HEK293 (cell line): ENCODE measurements around the gene BRD3.
A peak's percentile ranks its signal among the peaks of the same experiment; 100 is the strongest.

Source experiments
- CTCF ChIA-PET: fragments of 350-600 bp; formaldehyde crosslinking; extraction: SDS; loops from one replicate; lab custom pipeline; 2021; ENCODE audit warnings: antibody characterized with exemption; lab: Yijun Ruan, JAX
- POLR2A ChIA-PET: fragments of 300-600 bp; formaldehyde crosslinking; extraction: SDS; loops from one replicate; lab custom pipeline; 2020; ENCODE audit warnings: antibody characterized with exemption, inconsistent platforms; lab: Yijun Ruan, JAX
- H3K27ac ChIP-seq: fragments of 200-500 bp; sonication (Bioruptor generic); 2 replicates; pipeline ENCODE4 v1.5.1; 2014; ENCODE audit warnings: low read depth, low read length, control low read depth, inconsistent platforms; ENCODE audit errors: extremely low read depth
- H3K36me3 ChIP-seq, 2 experiments: fragments of 200-500 bp in 1 of 2; sonication (Bioruptor generic) in 1 of 2; 1 replicate in 1 of 2; 2 replicates in 1 of 2; pipeline ENCODE4 v1.5.1; 2014 to 2017; ENCODE audit warnings: inconsistent platforms in 2 of 2, low read length in 2 of 2; ENCODE audit not compliant: control insufficient read depth in 2 of 2, insufficient read depth in 1 of 2
- H3K4me1 ChIP-seq: fragments of 200-500 bp; sonication (Bioruptor generic); 2 replicates; pipeline ENCODE4 v1.5.1; 2014; ENCODE audit warnings: mild to moderate bottlenecking, low read length, inconsistent platforms; ENCODE audit not compliant: control insufficient read depth, insufficient read depth
- H3K4me3 ChIP-seq: 2 replicates; pipeline ENCODE4 v1.5.1; 2011; ENCODE audit warnings: low read depth, mild to moderate bottlenecking, control low read depth, low read length, moderate library complexity
- H3K9me3 ChIP-seq: fragments of 200-500 bp; sonication (Bioruptor generic); 2 replicates; pipeline ENCODE4 v1.5.1; 2014; ENCODE audit warnings: low read depth, low read length, inconsistent platforms; ENCODE audit not compliant: control insufficient read depth, insufficient read depth
- CTCF ChIP-seq: fragments of 450-650 bp; formaldehyde crosslinking; IDR thresholded peaks from 2 replicates; pipeline ENCODE4 v1.5.1; 2016; ENCODE audit warnings: missing biosample characterization, missing genetic modification characterization
- GFI1B ChIP-seq: fragments of 450-650 bp; formaldehyde crosslinking; IDR thresholded peaks from 2 replicates; pipeline ENCODE4 v1.5.1; 2016; ENCODE audit warnings: missing biosample characterization, missing genetic modification characterization
- GLI4 ChIP-seq: fragments of 450-650 bp; formaldehyde crosslinking; IDR thresholded peaks from 2 replicates; pipeline ENCODE4 v1.5.1; 2016; ENCODE audit warnings: missing biosample characterization, missing genetic modification characterization
- GLIS1 ChIP-seq: fragments of 450-650 bp; formaldehyde crosslinking; IDR thresholded peaks from 2 replicates; pipeline ENCODE4 v1.5.1; 2016; ENCODE audit warnings: missing biosample characterization, missing genetic modification characterization
- KLF17 ChIP-seq: fragments of 450-650 bp; formaldehyde crosslinking; IDR thresholded peaks from 2 replicates; pipeline ENCODE4 v1.5.1; 2016; ENCODE audit warnings: missing biosample characterization, missing genetic modification characterization
- KLF7 ChIP-seq: fragments of 450-650 bp; formaldehyde crosslinking; IDR thresholded peaks from 2 replicates; pipeline ENCODE4 v1.5.1; 2016; ENCODE audit warnings: missing biosample characterization, missing genetic modification characterization, borderline replicate concordance
- MEIS1 ChIP-seq: sonication (generic); formaldehyde crosslinking; IDR thresholded peaks from 2 replicates; pipeline ENCODE4 v1.8.1; 2022; ENCODE audit warnings: missing genetic modification reagents, mild to moderate bottlenecking, borderline replicate concordance
- PRDM6 ChIP-seq: fragments of 450-650 bp; formaldehyde crosslinking; IDR thresholded peaks from 2 replicates; pipeline ENCODE4 v1.5.1; 2017; ENCODE audit warnings: missing biosample characterization, missing genetic modification characterization
- ZBTB7A ChIP-seq: fragments of 450-650 bp; formaldehyde crosslinking; IDR thresholded peaks from 2 replicates; pipeline ENCODE4 v1.5.1; 2016; ENCODE audit warnings: low read depth, missing biosample characterization, missing genetic modification characterization
- ZBTB8A ChIP-seq: fragments of 450-650 bp; formaldehyde crosslinking; IDR thresholded peaks from 2 replicates; pipeline ENCODE4 v1.5.1; 2016; ENCODE audit warnings: missing biosample characterization, missing genetic modification characterization
- ZFP69B ChIP-seq: fragments of 450-650 bp; formaldehyde crosslinking; IDR thresholded peaks from 2 replicates; pipeline ENCODE4 v1.5.1; 2016; ENCODE audit warnings: missing biosample characterization, missing genetic modification characterization
- ZIC2 ChIP-seq: fragments of 450-650 bp; formaldehyde crosslinking; IDR thresholded peaks from 2 replicates; pipeline ENCODE4 v1.5.1; 2016; ENCODE audit warnings: missing biosample characterization, missing genetic modification characterization
- ZNF223 ChIP-seq: fragments of 450-650 bp; formaldehyde crosslinking; IDR thresholded peaks from 2 replicates; pipeline ENCODE4 v1.5.1; 2016; ENCODE audit warnings: missing biosample characterization, missing genetic modification characterization
- ZNF248 ChIP-seq: fragments of 450-650 bp; formaldehyde crosslinking; IDR thresholded peaks from 2 replicates; pipeline ENCODE4 v1.5.1; 2017; ENCODE audit warnings: missing biosample characterization, missing genetic modification characterization
- ZNF335 ChIP-seq: fragments of 450-650 bp; formaldehyde crosslinking; conservative IDR thresholded peaks from 2 replicates; pipeline ENCODE4 v1.5.1; 2016; ENCODE audit warnings: missing biosample characterization, missing genetic modification characterization
- ZNF350 ChIP-seq: fragments of 450-650 bp; formaldehyde crosslinking; IDR thresholded peaks from 2 replicates; pipeline ENCODE4 v1.5.0; 2017; ENCODE audit warnings: missing biosample characterization, mild to moderate bottlenecking, missing genetic modification characterization
- ZNF37A ChIP-seq: fragments of 450-650 bp; IDR thresholded peaks from 2 replicates; pipeline ENCODE4 v1.5.1; 2018; ENCODE audit warnings: missing biosample characterization, missing genetic modification characterization
- ZNF423 ChIP-seq: fragments of 450-650 bp; formaldehyde crosslinking; IDR thresholded peaks from 2 replicates; pipeline ENCODE4 v1.5.1; 2016; ENCODE audit warnings: missing biosample characterization, missing genetic modification characterization
- ZNF426 ChIP-seq: fragments of 450-650 bp; formaldehyde crosslinking; IDR thresholded peaks from 2 replicates; pipeline ENCODE4 v1.5.1; 2017; ENCODE audit warnings: missing biosample characterization, missing genetic modification characterization, mild to moderate bottlenecking, inconsistent platforms, moderate library complexity
- ZNF580 ChIP-seq: fragments of 450-650 bp; formaldehyde crosslinking; IDR thresholded peaks from 2 replicates; pipeline ENCODE4 v1.5.1; 2016; ENCODE audit warnings: missing biosample characterization, missing genetic modification characterization
- ZNF670 ChIP-seq: fragments of 450-650 bp; formaldehyde crosslinking; IDR thresholded peaks from 2 replicates; pipeline ENCODE4 v1.5.1; 2016; ENCODE audit warnings: missing biosample characterization, missing genetic modification characterization, low read depth
- ZNF677 ChIP-seq: fragments of 450-650 bp; IDR thresholded peaks from 2 replicates; pipeline ENCODE4 v1.5.0; 2018; ENCODE audit warnings: missing biosample characterization, mild to moderate bottlenecking, missing genetic modification characterization, moderate library complexity
- ZNF707 ChIP-seq: fragments of 450-650 bp; formaldehyde crosslinking; IDR thresholded peaks from 2 replicates; pipeline ENCODE4 v1.5.1; 2016; ENCODE audit warnings: missing biosample characterization, missing genetic modification characterization
- ZSCAN30 ChIP-seq: fragments of 450-650 bp; IDR thresholded peaks from 2 replicates; pipeline ENCODE4 v1.5.1; 2018; ENCODE audit warnings: missing biosample characterization, mild to moderate bottlenecking, missing genetic modification characterization, moderate library complexity
- ZSCAN4 ChIP-seq: fragments of 450-650 bp; formaldehyde crosslinking; IDR thresholded peaks from 2 replicates; pipeline ENCODE4 v1.5.1; 2017; ENCODE audit warnings: missing biosample characterization, missing genetic modification characterization

BRD3 gene

GRCh38 chr9:133995012-133995896 is 72.6 kb downstream of the BRD3 start:
- Histone ChIP-seq H3K27ac (no peak overlapping the region), H3K9me3 (no peaks in the 10 kb centered on the region)
- TF ChIP-seq CTCF (tag by site-specific recombination) (peak; percentile 40; the same call in 1 of the 2 replicates), ZIC2 (tag by site-specific recombination) (peak; percentile 44), ZNF580 (tag by site-specific recombination) (no peak)
- TF ChIP-seq, all 188 proteins: peak for 2
- no peak overlapping the region for H3K4me3 ChIP-seq
- peaks cover 8% of the 10 kb centered on the region; the same call in 1 of the 2 replicates for H3K4me1 ChIP-seq
- ChIA-PET CTCF (interaction anchor here (0.5 to 5.4 kb wide), 55 partner anchors 9 to 841 kb away, joined by 3 to 200 read pairs (median 4); partner anchors contain the start of gene BRD3OS), POLR2A (interaction anchor here (1.1 kb wide), 1 partner anchor 81 kb away, joined by 3 read pairs; no protein-coding TSS in a partner anchor)
- no peaks in the 10 kb centered on the region for H3K36me3 ChIP-seq

GRCh38 chr9:133994353-133995011 is 73.3 kb downstream of the BRD3 start:
- H3K9me3 ChIP-seq = no peaks in the 10 kb centered on the region
- no peaks in the 10 kb centered on the region for H3K36me3 ChIP-seq
- H3K4me3 ChIP-seq = no peak overlapping the region
- CTCF ChIA-PET = interaction anchor here (0.5 to 5.4 kb wide), 74 partner anchors 9 to 949 kb away, joined by 3 to 200 read pairs (median 4); partner anchors contain the start of genes BRD3OS and SARDH
- POLR2A ChIA-PET = interaction anchor here (0.5 to 1.9 kb wide), 5 partner anchors 32 to 212 kb away, joined by 3 to 14 read pairs (median 4); no protein-coding TSS in a partner anchor
- H3K4me1 ChIP-seq = peaks cover 8% of the 10 kb centered on the region; the same call in 1 of the 2 replicates
- H3K27ac ChIP-seq = no peak overlapping the region
- TF ChIP-seq ZNF350 (tag by site-specific recombination) = no peak
- TF ChIP-seq ZFP69B (tag by site-specific recombination) = peak; percentile 50; the same call in 1 of the 2 replicates
- no peak for TF ChIP-seq ZNF426 (tag by site-specific recombination)
- no peak for TF ChIP-seq ZNF707 (tag by site-specific recombination)
- TF ChIP-seq ZSCAN4 (tag by site-specific recombination) = no peak
- TF ChIP-seq GFI1B (tag by site-specific recombination) = no peak
- TF ChIP-seq ZIC2 (tag by site-specific recombination) = peak; percentile 25
- TF ChIP-seq GLI4 (tag by site-specific recombination) = no peak
- 0 out of 2 replicates have a peak, but pooled peaks have one; percentile 73 for TF ChIP-seq ZSCAN30 (tag by site-specific recombination)
- 0 out of 2 replicates have a peak, but pooled peaks have one; percentile 49 for TF ChIP-seq ZBTB7A (tag by site-specific recombination)
- TF ChIP-seq ZNF670 (tag by site-specific recombination) = no peak
- peak; percentile 36; the same call in 1 of the 2 replicates for TF ChIP-seq ZBTB8A (tag by site-specific recombination)
- 0 out of 2 replicates have a peak, but pooled peaks have one; percentile 38 for TF ChIP-seq ZNF335 (tag by site-specific recombination)
- TF ChIP-seq ZNF37A (tag by site-specific recombination) = no peak
- TF ChIP-seq MEIS1 (CRISPR knock-in tag) = no peak
- no peak for TF ChIP-seq ZNF677 (tag by site-specific recombination)
- no peak for TF ChIP-seq PRDM6 (tag by site-specific recombination)
- peak; percentile 41; the same call in 1 of the 2 replicates for TF ChIP-seq KLF17 (tag by site-specific recombination)
- peak; percentile 20; the same call in 1 of the 2 replicates for TF ChIP-seq GLIS1 (tag by site-specific recombination)
- TF ChIP-seq KLF7 (tag by site-specific recombination) = no peak
- TF ChIP-seq ZNF248 = no peak
- TF ChIP-seq ZNF423 (tag by site-specific recombination) = no peak
- TF ChIP-seq ZNF223 (tag by site-specific recombination) = no peak
